A549 treated with CORT108297 at 1 μM for 4 hours (cell line): ENCODE measurements around the gene PAX9. TPM values are rescaled to one million over a fixed set of nuclear protein-coding genes. Genes with fewer than 3 reads are reported as not detected.

Experiments used
- total RNA-seq: library from RNA; stranded (reverse); fragments of 200-300 nt; extraction: Qiagen RNA extraction; gene quantifications from 5 replicates; pipeline ENCODE4 v1.2.3, GENCODE V29; 2022

Gene PAX9
- total RNA-seq, result 2.2 to 3.4 TPM (median 2.9 TPM) in 5 replicates

DNA sequence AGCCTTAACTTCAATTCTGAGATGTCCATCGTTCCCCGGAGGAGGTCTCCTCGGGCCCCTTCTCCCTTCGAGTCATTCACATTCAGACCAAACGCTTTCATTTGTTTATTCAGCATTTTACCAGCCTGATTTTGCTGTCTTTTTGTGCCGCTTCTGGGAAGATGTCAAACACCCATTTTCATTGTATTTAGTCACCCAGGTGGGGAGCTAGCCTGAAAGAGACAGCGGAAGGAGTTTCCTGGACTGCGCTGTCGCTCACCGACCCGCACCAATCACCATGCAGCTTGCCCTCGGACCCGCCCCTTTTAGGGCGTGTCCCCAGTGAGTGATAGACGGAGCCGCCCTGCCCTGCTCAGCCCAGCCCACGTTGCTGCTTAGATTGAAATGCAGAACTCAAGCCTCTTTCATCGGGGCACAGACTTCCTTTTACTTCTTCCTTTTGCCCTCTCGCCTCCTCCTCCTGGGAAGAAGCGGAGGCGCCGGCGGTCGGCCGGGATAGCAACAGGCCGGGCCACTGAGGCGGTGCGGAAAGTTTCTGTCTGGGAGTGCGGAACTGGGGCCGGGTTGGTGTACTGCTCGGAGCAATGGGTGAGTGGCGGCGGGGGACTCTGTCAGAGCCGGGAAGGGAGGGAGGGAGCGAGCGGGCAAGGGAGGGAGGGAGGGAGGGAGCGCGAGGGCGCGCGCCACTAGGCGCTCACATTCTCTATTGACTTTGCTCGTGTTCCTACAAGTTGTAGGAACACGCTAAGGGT is at the start of gene PAX9:
Gene PAX9 (plus strand): TSS at position 355 of the 752 bp plus-strand sequence. CDS start 230 bp downstream, at position 585.

Other genes starting within 250 kb of the PAX9 start
- 0.03 TPM in 1 of 5 replicates, not detected in the others for gene NKX2-1, start 141.6 kb upstream of the PAX9 start, total RNA-seq
- 1.7 to 4.3 TPM (median 3.9 TPM) in 5 replicates for gene NKX2-8, start 79.2 kb upstream of the PAX9 start, total RNA-seq